ENCODE measurements around the gene ELL2. TPM values are rescaled to one million over a fixed set of nuclear protein-coding genes. Genes with fewer than 3 reads are reported as not detected.

Gene ELL2
- total and polyA plus RNA-seq, 2 of the 13 experiments (the other 11 are each of a cell fraction or from before 2014, with no cell fraction given) = 78.9 to 97.1 TPM

DNA sequence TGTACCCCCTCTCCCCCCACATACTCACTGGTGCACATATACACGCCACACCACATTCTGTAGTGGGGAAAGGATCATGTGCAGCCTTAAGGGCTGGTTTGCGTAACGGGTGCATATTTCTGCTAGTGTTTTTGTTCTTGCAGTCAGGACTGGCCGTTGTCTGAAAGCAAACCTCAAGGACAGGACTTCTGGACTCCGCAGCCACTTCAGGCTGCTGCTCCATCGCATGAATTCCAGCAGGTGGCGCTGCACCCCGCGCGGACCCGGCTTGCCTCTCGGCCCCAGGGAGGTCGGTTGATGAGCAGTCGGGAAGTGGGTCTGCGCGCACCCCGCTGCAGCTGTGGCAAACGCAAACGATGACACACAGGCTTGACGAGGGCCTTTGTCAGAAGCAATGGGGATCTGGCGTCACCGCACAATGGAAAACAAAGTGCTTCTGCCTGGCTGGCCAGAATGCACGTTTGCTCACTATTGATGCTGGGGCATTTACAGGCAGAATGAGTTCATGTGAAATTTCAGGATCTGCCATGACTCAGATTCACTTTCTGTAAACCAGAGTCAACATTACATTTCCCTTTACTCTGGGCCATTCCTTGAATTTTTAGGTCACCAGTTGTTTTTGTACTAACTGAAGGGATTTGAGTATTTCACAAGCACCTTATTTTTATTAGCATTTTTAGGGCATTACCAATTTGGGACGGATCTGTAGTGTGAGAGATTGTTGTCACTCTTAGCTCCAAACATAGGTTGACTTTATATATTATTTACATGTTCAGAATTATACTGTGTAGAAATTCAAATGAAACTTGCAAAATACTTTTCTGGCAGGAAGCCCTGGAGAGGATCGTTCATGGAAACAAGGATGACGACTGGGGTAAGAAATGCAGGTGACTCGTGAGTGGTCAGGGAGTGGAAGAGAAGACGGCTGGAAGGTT, 102.7 kb downstream of the ELL2 start (continued):
- no peak for TF ChIP-seq PHB2 (IDR thresholded peaks at IDR 0.05; ENCODE audit: partially characterized antibody)
- no peak for TF ChIP-seq REL (CRISPR knock-in tag; conservative IDR thresholded peaks at IDR 0.05)
- TF ChIP-seq, protein P1, sequence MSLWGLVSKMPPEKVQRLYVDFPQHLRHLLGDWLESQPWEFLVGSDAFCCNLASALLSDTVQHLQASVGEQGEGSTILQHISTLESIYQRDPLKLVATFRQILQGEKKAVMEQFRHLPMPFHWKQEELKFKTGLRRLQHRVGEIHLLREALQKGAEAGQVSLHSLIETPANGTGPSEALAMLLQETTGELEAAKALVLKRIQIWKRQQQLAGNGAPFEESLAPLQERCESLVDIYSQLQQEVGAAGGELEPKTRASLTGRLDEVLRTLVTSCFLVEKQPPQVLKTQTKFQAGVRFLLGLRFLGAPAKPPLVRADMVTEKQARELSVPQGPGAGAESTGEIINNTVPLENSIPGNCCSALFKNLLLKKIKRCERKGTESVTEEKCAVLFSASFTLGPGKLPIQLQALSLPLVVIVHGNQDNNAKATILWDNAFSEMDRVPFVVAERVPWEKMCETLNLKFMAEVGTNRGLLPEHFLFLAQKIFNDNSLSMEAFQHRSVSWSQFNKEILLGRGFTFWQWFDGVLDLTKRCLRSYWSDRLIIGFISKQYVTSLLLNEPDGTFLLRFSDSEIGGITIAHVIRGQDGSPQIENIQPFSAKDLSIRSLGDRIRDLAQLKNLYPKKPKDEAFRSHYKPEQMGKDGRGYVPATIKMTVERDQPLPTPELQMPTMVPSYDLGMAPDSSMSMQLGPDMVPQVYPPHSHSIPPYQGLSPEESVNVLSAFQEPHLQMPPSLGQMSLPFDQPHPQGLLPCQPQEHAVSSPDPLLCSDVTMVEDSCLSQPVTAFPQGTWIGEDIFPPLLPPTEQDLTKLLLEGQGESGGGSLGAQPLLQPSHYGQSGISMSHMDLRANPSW (CRISPR knock-in tag; IDR thresholded peaks at IDR 0.05; ENCODE audit: borderline replicate concordance) = no peak; the same call in 1 of the 2 replicates
- TF ChIP-seq, protein P2, sequence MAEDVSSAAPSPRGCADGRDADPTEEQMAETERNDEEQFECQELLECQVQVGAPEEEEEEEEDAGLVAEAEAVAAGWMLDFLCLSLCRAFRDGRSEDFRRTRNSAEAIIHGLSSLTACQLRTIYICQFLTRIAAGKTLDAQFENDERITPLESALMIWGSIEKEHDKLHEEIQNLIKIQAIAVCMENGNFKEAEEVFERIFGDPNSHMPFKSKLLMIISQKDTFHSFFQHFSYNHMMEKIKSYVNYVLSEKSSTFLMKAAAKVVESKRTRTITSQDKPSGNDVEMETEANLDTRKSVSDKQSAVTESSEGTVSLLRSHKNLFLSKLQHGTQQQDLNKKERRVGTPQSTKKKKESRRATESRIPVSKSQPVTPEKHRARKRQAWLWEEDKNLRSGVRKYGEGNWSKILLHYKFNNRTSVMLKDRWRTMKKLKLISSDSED (CRISPR knock-in tag; IDR thresholded peaks at IDR 0.05) = no peak
- no peak for TF ChIP-seq HMG20B (CRISPR knock-in tag; conservative IDR thresholded peaks at IDR 0.05)
- no peak for TF ChIP-seq NFYC (CRISPR knock-in tag; IDR thresholded peaks at IDR 0.05)
- TF ChIP-seq, protein P3, sequence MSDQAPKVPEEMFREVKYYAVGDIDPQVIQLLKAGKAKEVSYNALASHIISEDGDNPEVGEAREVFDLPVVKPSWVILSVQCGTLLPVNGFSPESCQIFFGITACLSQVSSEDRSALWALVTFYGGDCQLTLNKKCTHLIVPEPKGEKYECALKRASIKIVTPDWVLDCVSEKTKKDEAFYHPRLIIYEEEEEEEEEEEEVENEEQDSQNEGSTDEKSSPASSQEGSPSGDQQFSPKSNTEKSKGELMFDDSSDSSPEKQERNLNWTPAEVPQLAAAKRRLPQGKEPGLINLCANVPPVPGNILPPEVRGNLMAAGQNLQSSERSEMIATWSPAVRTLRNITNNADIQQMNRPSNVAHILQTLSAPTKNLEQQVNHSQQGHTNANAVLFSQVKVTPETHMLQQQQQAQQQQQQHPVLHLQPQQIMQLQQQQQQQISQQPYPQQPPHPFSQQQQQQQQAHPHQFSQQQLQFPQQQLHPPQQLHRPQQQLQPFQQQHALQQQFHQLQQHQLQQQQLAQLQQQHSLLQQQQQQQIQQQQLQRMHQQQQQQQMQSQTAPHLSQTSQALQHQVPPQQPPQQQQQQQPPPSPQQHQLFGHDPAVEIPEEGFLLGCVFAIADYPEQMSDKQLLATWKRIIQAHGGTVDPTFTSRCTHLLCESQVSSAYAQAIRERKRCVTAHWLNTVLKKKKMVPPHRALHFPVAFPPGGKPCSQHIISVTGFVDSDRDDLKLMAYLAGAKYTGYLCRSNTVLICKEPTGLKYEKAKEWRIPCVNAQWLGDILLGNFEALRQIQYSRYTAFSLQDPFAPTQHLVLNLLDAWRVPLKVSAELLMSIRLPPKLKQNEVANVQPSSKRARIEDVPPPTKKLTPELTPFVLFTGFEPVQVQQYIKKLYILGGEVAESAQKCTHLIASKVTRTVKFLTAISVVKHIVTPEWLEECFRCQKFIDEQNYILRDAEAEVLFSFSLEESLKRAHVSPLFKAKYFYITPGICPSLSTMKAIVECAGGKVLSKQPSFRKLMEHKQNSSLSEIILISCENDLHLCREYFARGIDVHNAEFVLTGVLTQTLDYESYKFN (CRISPR knock-in tag; conservative IDR thresholded peaks at IDR 0.05) = peak; percentile 74
- TF ChIP-seq, protein P4, sequence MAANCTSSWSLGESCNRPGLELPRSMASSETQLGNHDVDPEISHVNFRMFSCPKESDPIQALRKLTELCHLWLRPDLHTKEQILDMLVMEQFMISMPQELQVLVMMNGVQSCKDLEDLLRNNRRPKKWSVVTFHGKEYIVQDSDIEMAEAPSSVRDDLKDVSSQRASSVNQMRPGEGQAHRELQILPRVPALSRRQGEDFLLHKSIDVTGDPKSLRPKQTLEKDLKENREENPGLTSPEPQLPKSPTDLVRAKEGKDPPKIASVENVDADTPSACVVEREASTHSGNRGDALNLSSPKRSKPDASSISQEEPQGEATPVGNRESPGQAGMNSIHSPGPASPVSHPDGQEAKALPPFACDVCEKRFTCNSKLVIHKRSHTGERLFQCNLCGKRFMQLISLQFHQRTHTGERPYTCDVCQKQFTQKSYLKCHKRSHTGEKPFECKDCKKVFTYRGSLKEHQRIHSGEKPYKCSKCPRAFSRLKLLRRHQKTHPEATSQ (CRISPR knock-in tag; IDR thresholded peaks at IDR 0.05; ENCODE audit: borderline replicate concordance) = peak; percentile 90; the same call in 1 of the 2 replicates
- TF ChIP-seq KDM5A (IDR thresholded peaks at IDR 0.05; ENCODE audit: borderline replicate concordance, low read length) = no peak
- TF ChIP-seq FOSL1 (CRISPR knock-in tag; IDR thresholded peaks at IDR 0.05; ENCODE audit: borderline replicate concordance) = peak; percentile 18; the same call in 1 of the 2 replicates
- no peak for TF ChIP-seq NONO (IDR thresholded peaks at IDR 0.05)
- TF ChIP-seq NONO (CRISPR knock-in tag; conservative IDR thresholded peaks at IDR 0.05) = peak; percentile 75
- TF ChIP-seq HDAC6 (IDR thresholded peaks at IDR 0.05; ENCODE audit: low read depth, low read length) = no peak
- TF ChIP-seq NFRKB (IDR thresholded peaks at IDR 0.05) = no peak
- TF ChIP-seq, protein P5, sequence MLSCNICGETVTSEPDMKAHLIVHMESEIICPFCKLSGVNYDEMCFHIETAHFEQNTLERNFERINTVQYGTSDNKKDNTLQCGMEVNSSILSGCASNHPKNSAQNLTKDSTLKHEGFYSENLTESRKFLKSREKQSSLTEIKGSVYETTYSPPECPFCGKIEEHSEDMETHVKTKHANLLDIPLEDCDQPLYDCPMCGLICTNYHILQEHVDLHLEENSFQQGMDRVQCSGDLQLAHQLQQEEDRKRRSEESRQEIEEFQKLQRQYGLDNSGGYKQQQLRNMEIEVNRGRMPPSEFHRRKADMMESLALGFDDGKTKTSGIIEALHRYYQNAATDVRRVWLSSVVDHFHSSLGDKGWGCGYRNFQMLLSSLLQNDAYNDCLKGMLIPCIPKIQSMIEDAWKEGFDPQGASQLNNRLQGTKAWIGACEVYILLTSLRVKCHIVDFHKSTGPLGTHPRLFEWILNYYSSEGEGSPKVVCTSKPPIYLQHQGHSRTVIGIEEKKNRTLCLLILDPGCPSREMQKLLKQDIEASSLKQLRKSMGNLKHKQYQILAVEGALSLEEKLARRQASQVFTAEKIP (CRISPR knock-in tag; IDR thresholded peaks at IDR 0.05; ENCODE audit: borderline replicate concordance) = no peak
- no peak for TF ChIP-seq ZNF326 (CRISPR knock-in tag; IDR thresholded peaks at IDR 0.05; ENCODE audit: borderline replicate concordance)

Measured in HepG2 (cell line).